ENCODE data around the gene MYCT1.

MYCT1 gene

GRCh38 chr6:152769993-152770392 is 72.3 kb downstream of the MYCT1 start:
- Mint-ChIP-seq H3K4me1 (no peaks in the 10 kb centered on the region), H3K36me3 (ENCODE audit: low read depth) (no peaks in the 10 kb centered on the region), H3K27me3 (ENCODE audit: low read depth, poor library complexity) (no peaks in the 10 kb centered on the region), H3K9me3 (no peaks in the 10 kb centered on the region), H3K27ac (no peak overlapping the region), H3K4me3 (no peak overlapping the region)
- no peak for DNase-seq
- no peak for TF ChIP-seq CTCF (IDR thresholded peaks at IDR 0.05)

DNA sequence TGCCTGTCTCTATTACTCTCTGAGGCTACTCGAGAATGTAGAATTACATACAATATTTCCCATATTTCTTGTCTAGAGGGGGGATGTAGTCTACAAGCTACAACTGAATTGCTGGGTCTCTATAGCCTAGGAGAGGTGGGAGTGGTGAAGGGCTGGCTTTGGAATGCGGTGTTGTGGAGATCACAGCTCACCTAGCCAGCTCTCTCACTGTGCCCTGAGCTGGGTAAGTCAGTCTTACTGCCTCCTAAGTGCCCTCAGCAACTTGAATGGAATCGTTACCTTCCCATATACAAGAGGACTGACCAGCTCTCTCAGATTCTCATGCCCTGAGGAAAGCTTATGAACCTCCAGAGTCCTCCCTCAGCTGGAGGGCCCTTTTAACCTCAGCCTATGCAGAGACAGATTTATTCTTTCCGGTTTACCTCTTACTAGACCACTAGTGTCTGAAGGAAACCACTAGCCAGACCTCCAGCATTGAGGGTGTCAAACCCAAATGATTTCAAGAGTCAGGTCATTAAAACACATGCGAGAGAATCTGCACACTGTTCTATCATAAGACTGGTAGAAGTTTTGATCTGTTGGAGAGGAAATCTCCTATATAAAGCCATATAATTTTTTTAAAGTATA is 73.5 kb downstream of the MYCT1 start:
- no peak overlapping the region for H3K27ac Mint-ChIP-seq
- H3K27me3 Mint-ChIP-seq (ENCODE audit: low read depth, poor library complexity), result no peaks in the 10 kb centered on the region
- no peaks in the 10 kb centered on the region for H3K36me3 Mint-ChIP-seq (ENCODE audit: low read depth)
- H3K9me3 Mint-ChIP-seq, result no peaks in the 10 kb centered on the region
- no peak overlapping the region for H3K4me3 Mint-ChIP-seq
- no peak for DNase-seq
- H3K4me1 Mint-ChIP-seq, result peaks cover 7% of the 10 kb centered on the region
- TF ChIP-seq CTCF (IDR thresholded peaks at IDR 0.05), result no peak
